BLaER1 treated with 17β-estradiol and CSF1 and Interleukin-3, amounts not matched to agents 10 nM and 100 nM (cell line): ENCODE results near the gene ABLIM3.

Experiments used
- H3K27ac ChIP-seq, 11 experiments: shearing (Covaris generic); formaldehyde crosslinking; 2 replicates each; pipeline ENCODE4 v1.8.1; 2022
- H3K27me3 ChIP-seq, 11 experiments: shearing (Covaris generic); formaldehyde crosslinking; 2 replicates each; pipeline ENCODE4 v1.8.1; 2022
- H3K36me3 ChIP-seq, 11 experiments: shearing (Covaris generic); formaldehyde crosslinking; 2 replicates each; pipeline ENCODE4 v1.8.1; 2022
- H3K4me1 ChIP-seq, 10 experiments: shearing (Covaris generic); formaldehyde crosslinking; 2 replicates each; pipeline ENCODE4 v1.8.1; 2022
- H3K4me2 ChIP-seq, 11 experiments: shearing (Covaris generic); formaldehyde crosslinking; 2 replicates each; pipeline ENCODE4 v1.8.1; 2022
- H3K4me3 ChIP-seq, 10 experiments: shearing (Covaris generic); formaldehyde crosslinking; 2 replicates each; pipeline ENCODE4 v1.8.1; 2022
- H3K9ac ChIP-seq, 11 experiments: shearing (Covaris generic); formaldehyde crosslinking; 2 replicates each; pipeline ENCODE4 v1.8.1; 2022
- H3K9me3 ChIP-seq, 11 experiments: shearing (Covaris generic); formaldehyde crosslinking; replicated peaks in 1 of 11; 2 replicates each; pipeline ENCODE4 v1.8.1; 2022
- H4K20me1 ChIP-seq, 11 experiments: shearing (Covaris generic); formaldehyde crosslinking; 2 replicates each; pipeline ENCODE4 v1.8.1; 2022
- Cebpa-rat ChIP-seq, 11 experiments: shearing (Covaris generic); IDR thresholded peaks; 2 replicates each; pipeline ENCODE4 v1.8.1; 2022

Gene ABLIM3

DNA sequence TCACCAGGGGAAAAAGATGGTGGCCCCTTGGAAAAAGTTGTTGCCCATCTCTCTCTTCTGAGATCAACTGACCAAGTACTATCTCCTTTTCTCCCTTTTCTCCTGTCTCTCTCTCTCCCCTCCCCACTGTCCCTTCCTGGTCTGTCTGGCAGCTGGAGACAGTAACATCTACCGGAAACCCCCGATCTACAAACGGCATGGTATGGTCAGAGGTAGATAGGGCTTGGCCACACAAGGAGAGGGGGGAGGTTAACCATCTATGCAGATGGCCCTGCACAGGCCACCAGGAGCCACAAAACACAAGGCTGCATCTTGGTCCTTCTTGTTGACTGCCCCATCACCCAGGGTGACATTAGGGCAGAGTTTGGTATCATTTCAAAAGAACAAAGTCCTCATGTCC, 101.0 kb downstream of the ABLIM3 start:
- H3K27ac ChIP-seq, result no peak overlapping the region
- H3K27me3 ChIP-seq, result no peaks in the 10 kb centered on the region
- no peak overlapping the region for H3K9ac ChIP-seq
- peaks cover 10 to 27% (median 14%) of the 10 kb centered on the region in 10 experiments; a peak in 19 of 20 replicates for H3K4me1 ChIP-seq
- H3K9me3 ChIP-seq, result peaks cover 0 to 10% (median 0%) of the 10 kb centered on the region in 11 experiments; a peak in 2 of 22 replicates
- no peak overlapping the region for H3K4me3 ChIP-seq
- no peak overlapping the region for H3K4me2 ChIP-seq
- no peak for TF ChIP-seq Cebpa-rat (IDR thresholded peaks at IDR 0.05)
- H4K20me1 ChIP-seq, result no peaks in the 10 kb centered on the region
- no peaks in the 10 kb centered on the region for H3K36me3 ChIP-seq

DNA sequence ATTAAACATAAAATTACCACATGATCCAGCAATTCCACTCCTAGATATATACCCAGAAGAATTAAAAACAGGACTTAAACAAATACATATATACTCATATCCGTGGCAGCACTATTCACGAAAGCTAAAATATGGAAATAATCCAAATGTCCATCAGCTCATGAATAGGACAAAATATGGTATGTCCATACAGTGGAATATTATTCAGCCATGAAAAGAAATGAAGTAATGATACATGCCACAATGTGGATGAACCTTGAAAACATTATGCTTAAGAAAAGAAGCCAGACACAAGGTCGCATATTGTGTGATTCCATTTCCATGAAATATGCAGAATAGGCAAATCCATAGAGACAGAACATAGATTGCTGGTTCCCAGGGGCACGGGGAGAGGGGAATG, 105.6 kb downstream of the ABLIM3 start:
- Histone ChIP-seq H3K36me3 (no peaks in the 10 kb centered on the region), H3K9me3 (peaks cover 0 to 10% (median 0%) of the 10 kb centered on the region in 11 experiments; a peak in 2 of 22 replicates), H3K4me1 (no peaks in the 10 kb centered on the region), H3K27ac (no peak overlapping the region), H4K20me1 (no peaks in the 10 kb centered on the region), H3K27me3 (no peaks in the 10 kb centered on the region), H3K9ac (no peak overlapping the region), H3K4me2 (no peak overlapping the region), H3K4me3 (no peak overlapping the region)
- no peak for TF ChIP-seq Cebpa-rat (IDR thresholded peaks at IDR 0.05)

DNA sequence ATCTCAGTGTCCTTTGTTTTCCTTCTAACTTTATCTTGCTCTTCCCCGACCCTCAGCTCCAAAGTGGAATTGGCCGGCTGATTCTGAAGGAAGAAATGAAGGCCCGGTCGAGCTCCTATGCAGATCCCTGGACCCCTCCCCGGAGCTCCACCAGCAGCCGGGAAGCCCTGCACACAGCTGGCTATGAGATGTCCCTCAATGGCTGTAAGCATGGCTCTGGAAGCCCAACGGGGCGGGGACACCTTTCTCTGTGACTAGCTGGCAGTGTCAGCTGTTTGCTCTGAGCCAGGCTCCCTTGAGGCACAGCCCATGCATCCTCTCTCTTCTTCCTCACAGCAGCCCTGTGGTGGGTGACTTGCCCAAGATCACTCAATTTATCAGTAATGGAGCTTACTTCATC, 106.4 kb downstream of the ABLIM3 start:
- TF ChIP-seq Cebpa-rat (IDR thresholded peaks at IDR 0.05), result no peak
- Histone ChIP-seq H3K4me3 (no peak overlapping the region), H3K27me3 (no peaks in the 10 kb centered on the region), H3K4me1 (no peaks in the 10 kb centered on the region), H3K36me3 (no peaks in the 10 kb centered on the region), H3K9ac (no peak overlapping the region), H3K27ac (no peak overlapping the region), H4K20me1 (no peaks in the 10 kb centered on the region), H3K4me2 (no peak overlapping the region), H3K9me3 (peaks cover 0 to 10% (median 0%) of the 10 kb centered on the region in 11 experiments; a peak in 2 of 22 replicates)

DNA sequence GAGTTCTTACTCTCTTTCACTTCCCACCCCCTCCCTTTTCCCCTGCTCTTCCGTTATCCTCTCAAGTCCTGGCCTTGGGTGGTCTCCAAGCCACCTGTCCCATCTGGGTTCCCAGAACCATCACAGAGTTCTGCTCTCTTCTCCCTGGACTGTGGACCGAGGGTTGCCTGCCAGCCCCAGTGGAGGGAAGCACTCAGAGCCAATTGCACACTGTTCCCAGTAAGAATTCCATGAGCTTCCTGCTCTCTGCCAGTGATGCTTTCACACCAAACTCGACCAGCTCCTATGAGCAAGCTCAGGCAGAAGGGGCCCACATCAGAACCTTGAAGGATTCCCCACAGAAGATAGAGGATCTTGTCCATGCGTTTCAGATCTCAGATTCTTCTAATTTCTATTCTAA, 110.3 kb downstream of the ABLIM3 start:
- H3K36me3 ChIP-seq, result no peaks in the 10 kb centered on the region

DNA sequence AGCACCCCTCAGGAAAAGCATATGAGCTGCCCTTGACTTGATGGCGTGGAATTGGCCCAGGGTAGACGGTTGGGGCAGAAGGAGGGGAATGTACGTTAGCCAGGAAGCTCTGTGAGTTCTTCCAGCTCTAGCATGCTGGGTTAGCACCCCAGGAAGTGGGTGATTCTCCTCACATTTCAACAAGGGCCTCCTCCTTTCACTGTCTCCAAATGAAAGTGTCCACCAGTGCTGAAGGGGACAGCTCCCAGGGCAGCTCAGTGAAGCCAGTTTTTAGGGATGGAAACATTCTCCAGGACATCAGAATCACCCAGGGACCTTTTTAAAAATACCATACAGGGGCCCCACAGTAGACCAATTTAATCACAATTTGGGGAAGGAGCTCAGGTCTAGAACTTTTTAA, 113.2 kb downstream of the ABLIM3 start:
- Histone ChIP-seq H3K27me3 (no peaks in the 10 kb centered on the region), H3K36me3 (no peaks in the 10 kb centered on the region), H3K9me3 (no peaks in the 10 kb centered on the region), H3K9ac (no peak overlapping the region), H3K4me3 (no peak overlapping the region), H3K4me2 (no peak overlapping the region), H3K27ac (no peak overlapping the region), H4K20me1 (no peaks in the 10 kb centered on the region), H3K4me1 (no peaks in the 10 kb centered on the region)
- no peak for TF ChIP-seq Cebpa-rat (IDR thresholded peaks at IDR 0.05)

More for the DNA sequence above, 110.3 kb downstream of the ABLIM3 start:
- H4K20me1 ChIP-seq, result no peaks in the 10 kb centered on the region
- no peaks in the 10 kb centered on the region for H3K4me1 ChIP-seq
- no peak overlapping the region for H3K27ac ChIP-seq
- H3K4me2 ChIP-seq, result no peak overlapping the region
- H3K27me3 ChIP-seq, result no peaks in the 10 kb centered on the region
- H3K4me3 ChIP-seq, result no peak overlapping the region
- no peak for TF ChIP-seq Cebpa-rat (IDR thresholded peaks at IDR 0.05)
- H3K9ac ChIP-seq, result no peak overlapping the region
- H3K9me3 ChIP-seq, result peaks cover 0 to 7% (median 0%) of the 10 kb centered on the region in 11 experiments; a peak in 2 of 22 replicates

DNA sequence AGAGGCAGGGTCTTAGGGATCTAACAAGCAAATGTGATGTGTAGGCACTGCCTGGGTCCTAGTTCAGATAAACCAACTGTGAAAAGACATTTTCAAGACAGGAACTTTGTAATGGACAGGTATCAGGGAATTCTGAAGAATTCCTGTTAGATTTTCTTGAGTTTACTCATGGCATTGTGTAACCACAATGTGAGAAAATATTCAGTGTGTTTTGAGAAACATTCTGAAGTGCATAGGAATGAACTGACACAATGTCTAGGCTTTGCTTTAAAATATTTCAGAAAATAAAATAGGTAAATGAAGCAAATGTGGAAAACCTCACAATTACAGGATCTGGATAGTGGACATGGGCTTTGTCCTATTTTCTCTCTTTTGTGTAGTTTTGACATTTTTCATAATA, 115.2 kb downstream of the ABLIM3 start:
- H3K4me3 ChIP-seq, result no peak overlapping the region
- H3K9me3 ChIP-seq, result no peaks in the 10 kb centered on the region
- no peaks in the 10 kb centered on the region for H3K4me1 ChIP-seq
- H3K9ac ChIP-seq, result no peak overlapping the region
- no peaks in the 10 kb centered on the region for H4K20me1 ChIP-seq
- no peak overlapping the region for H3K27ac ChIP-seq
- H3K36me3 ChIP-seq, result no peaks in the 10 kb centered on the region
- no peaks in the 10 kb centered on the region for H3K27me3 ChIP-seq
- H3K4me2 ChIP-seq, result no peak overlapping the region
- TF ChIP-seq Cebpa-rat (IDR thresholded peaks at IDR 0.05), result no peak

DNA sequence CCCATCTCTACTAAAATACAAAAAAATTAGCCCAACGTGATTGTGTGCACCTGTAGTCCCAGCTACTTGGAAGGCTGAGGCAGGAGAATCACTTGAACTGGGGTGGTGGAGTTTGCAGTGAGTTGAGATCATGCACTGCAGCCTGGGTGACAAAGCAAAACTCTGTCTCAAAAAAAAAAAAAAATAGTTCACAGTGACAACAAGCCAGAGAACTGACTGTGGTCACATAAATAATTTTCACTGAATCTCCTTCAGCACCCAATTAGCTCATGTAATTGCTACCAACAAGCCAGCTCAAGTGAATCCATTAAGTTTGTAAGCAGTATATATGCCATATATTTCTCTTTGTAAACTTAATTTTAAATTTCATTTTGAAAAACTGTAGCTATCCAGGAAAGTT, 115.8 kb downstream of the ABLIM3 start:
- Histone ChIP-seq H3K4me3 (no peak overlapping the region), H3K27ac (no peak overlapping the region), H3K27me3 (no peaks in the 10 kb centered on the region), H3K4me2 (no peak overlapping the region), H3K9ac (no peak overlapping the region), H4K20me1 (no peaks in the 10 kb centered on the region), H3K36me3 (no peaks in the 10 kb centered on the region), H3K4me1 (no peaks in the 10 kb centered on the region), H3K9me3 (no peaks in the 10 kb centered on the region)
- TF ChIP-seq Cebpa-rat (IDR thresholded peaks at IDR 0.05), result no peak

DNA sequence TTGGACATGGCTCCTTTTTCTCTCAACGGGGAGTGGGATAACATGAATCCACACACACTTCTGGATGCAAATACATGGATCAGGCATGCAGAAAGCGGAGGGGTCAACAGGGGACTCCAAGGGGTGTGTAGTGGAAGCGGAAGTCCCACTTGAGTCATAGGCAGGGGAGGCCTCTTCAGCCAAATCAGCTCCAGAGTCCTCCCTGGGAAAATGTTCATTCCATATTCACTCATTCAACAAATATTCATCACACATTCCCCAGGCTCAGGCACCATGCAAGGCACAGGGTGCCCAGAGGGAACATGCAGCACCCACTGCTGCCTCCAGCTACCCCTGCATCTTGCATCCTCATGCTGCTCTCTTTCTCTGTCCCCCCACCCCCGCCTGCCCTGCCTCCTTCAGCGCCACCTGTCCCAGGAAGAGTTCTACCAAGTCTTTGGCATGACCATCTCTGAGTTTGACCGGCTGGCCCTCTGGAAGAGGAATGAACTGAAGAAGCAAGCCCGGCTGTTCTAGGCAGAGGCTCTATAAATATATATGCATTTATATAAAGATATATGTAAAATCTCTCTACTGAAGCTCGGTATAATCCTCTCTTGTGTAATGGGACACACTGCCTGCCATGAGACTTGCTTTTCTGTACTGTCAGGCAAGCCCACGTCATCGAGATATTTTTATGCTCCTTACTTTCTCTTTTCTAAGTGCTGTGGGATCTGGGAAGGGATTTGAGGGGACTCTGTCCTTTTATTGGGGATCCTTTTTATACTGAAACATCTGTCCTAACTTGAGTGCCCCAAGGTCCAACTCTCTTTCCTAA, 116.8 kb downstream of the ABLIM3 start:
- no peak overlapping the region for H3K4me2 ChIP-seq
- H3K36me3 ChIP-seq, result no peaks in the 10 kb centered on the region
- H3K4me1 ChIP-seq, result no peaks in the 10 kb centered on the region
- H3K9ac ChIP-seq, result no peak overlapping the region
- H3K4me3 ChIP-seq, result no peak overlapping the region
- no peak overlapping the region for H3K27ac ChIP-seq
- TF ChIP-seq Cebpa-rat (IDR thresholded peaks at IDR 0.05), result no peak
- no peaks in the 10 kb centered on the region for H4K20me1 ChIP-seq
- no peaks in the 10 kb centered on the region for H3K27me3 ChIP-seq
- H3K9me3 ChIP-seq, result no peaks in the 10 kb centered on the region

DNA sequence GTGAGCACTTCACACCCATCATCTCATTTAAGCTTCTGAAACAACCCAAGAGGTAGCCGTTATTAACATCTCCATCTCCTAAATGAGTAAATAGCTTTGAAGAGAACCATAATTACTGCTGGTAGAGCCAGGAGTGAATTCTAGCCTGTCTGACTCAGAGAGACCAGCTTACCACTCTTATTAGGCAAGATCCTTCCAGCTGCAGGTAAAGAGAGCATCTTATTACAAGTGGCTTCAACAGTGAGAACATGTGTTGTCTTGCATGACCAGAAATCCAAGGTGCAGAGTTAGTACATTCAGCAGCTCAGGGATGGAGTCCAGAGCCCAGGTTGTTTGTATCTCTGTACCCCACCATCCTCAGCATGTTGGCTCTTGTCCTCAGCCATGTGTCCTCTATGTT, 119.5 kb downstream of the ABLIM3 start:
- Histone ChIP-seq H3K27ac (no peak overlapping the region), H3K36me3 (no peaks in the 10 kb centered on the region)

DNA sequence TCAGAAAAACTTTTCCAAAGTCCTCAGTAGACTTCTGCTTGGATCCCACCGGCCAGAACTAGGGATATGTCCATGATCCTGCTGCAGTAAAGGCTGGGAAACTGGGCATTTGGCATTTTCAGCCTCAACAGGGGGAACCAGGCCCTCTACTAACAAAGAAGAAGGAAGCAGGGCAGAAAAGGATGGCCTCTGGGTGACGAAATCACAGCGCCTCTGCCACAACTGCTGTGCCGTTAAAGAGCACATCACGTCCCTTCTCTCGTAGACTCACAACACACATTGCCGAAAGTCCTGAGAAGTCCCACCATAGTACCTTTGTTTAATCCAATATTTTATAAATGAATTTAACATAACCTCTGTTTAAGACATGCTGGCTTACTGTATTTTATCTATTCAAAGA, 120.0 kb downstream of the ABLIM3 start:
- Histone ChIP-seq H3K4me2 (no peak overlapping the region), H4K20me1 (no peaks in the 10 kb centered on the region), H3K27me3 (no peaks in the 10 kb centered on the region), H3K9ac (no peak overlapping the region), H3K27ac (no peak overlapping the region), H3K9me3 (no peaks in the 10 kb centered on the region), H3K4me1 (peaks cover 0 to 24% (median 22%) of the 10 kb centered on the region in 10 experiments; a peak in 16 of 20 replicates), H3K4me3 (no peak overlapping the region), H3K36me3 (no peaks in the 10 kb centered on the region)
- TF ChIP-seq Cebpa-rat (IDR thresholded peaks at IDR 0.05), result no peak

More for the DNA sequence above, 119.5 kb downstream of the ABLIM3 start:
- Histone ChIP-seq H3K4me2 (no peak overlapping the region), H3K9me3 (no peaks in the 10 kb centered on the region), H3K9ac (no peak overlapping the region), H3K27me3 (no peaks in the 10 kb centered on the region), H3K4me3 (no peak overlapping the region), H3K4me1 (peaks cover 0 to 21% (median 19%) of the 10 kb centered on the region in 10 experiments; a peak in 16 of 20 replicates), H4K20me1 (no peaks in the 10 kb centered on the region)
- no peak for TF ChIP-seq Cebpa-rat (IDR thresholded peaks at IDR 0.05)
